HepG2 (cell line): ENCODE data around the gene MTREX. TPM values are rescaled to one million over a fixed set of nuclear protein-coding genes. Genes with fewer than 3 reads are reported as not detected.

Source experiments
- ATAC-seq: fragments of 200-7000 bp; cut with Tn5 transposase; 3 replicates; pipeline ENCODE4 v1.9.1; 2020; ENCODE audit warnings: mild to moderate bottlenecking, moderate library complexity
- BruUV-seq: library from RNA; stranded (reverse); fragments of 400-500 nt; replicated peaks from 2 replicates; lab custom pipeline; 2021; lab: Mats Ljungman, UMichigan
- CTCF ChIA-PET: fragments of 300-600 bp; formaldehyde crosslinking; extraction: SDS; loops from one replicate; lab custom pipeline; 2021; ENCODE audit warnings: low total read pairs, inconsistent platforms, low intra/inter-chr PET ratio; lab: Yijun Ruan, JAX
- POLR2A ChIA-PET: fragments of 350-600 bp; sonication (Branson Sonifier 250); formaldehyde crosslinking; loops from one replicate; lab custom pipeline; 2020; ENCODE audit warnings: antibody characterized with exemption, inconsistent platforms; lab: Yijun Ruan, JAX
- DNase-seq: peaks from one replicate; pipeline ENCODE4 v3.0.0-alpha.2; 2015; ENCODE audit warnings: low spot score
- FAIRE-seq: peaks from 3 replicates; lab custom pipeline; 2011; peaks lifted over from hg19 to GRCh38; lab: Jason Lieb, UNC
- H2AFZ ChIP-seq: one replicate; pipeline ENCODE4 v1.6.1; 2011; ENCODE audit warnings: low read length, inconsistent platforms
- H3K27ac ChIP-seq: fragments of 300-600 bp; 3 replicates; pipeline ENCODE4 v1.8.0; 2011; ENCODE audit warnings: mixed run types, mild to moderate bottlenecking, mixed read lengths, low read length, inconsistent platforms; ENCODE audit not compliant: insufficient read depth; ENCODE audit errors: extremely low read length
- H3K27me3 ChIP-seq, 2 experiments: fragments of 200-600 bp in 1 of 2; 2 replicates in 1 of 2; 3 replicates in 1 of 2; pipeline versions ENCODE4 v1.6.0 to v1.8.0; 2011; ENCODE audit warnings: low read length in 2 of 2, mild to moderate bottlenecking in 2 of 2, moderate library complexity in 2 of 2, inconsistent platforms in 1 of 2; ENCODE audit not compliant: insufficient read depth in 2 of 2, control insufficient read depth in 1 of 2
- H3K36me3 ChIP-seq, 2 experiments: fragments of 200-600 bp in 1 of 2; replicated peaks in 1 of 2; 2 replicates in 1 of 2; 3 replicates in 1 of 2; pipeline versions ENCODE4 v1.5.1 to v1.8.0; 2011; ENCODE audit warnings: low read length in 2 of 2, inconsistent platforms in 1 of 2; ENCODE audit not compliant: insufficient read depth in 2 of 2, control insufficient read depth in 1 of 2
- H3K4me1 ChIP-seq: 2 replicates; pipeline ENCODE4 v1.5.1; 2012; ENCODE audit warnings: low read length, inconsistent platforms; ENCODE audit not compliant: insufficient read depth
- H3K4me2 ChIP-seq: 2 replicates; pipeline ENCODE4 v1.6.0; 2011; ENCODE audit warnings: low read depth, low read length, inconsistent platforms
- H3K4me3 ChIP-seq, 3 experiments: fragments of 200-600 bp in 1 of 3; sonication (generic), shearing (Covaris generic) in 1 of 3; replicated peaks in 1 of 3; 2 replicates each; pipeline ENCODE4 v1.5.1; 2011 to 2016; ENCODE audit warnings: low read length in 3 of 3, inconsistent platforms in 2 of 3, low read depth in 2 of 3, mild to moderate bottlenecking in 2 of 3, control low read depth in 1 of 3, mixed read lengths in 1 of 3; ENCODE audit not compliant: insufficient read depth in 1 of 3
- H3K79me2 ChIP-seq: one replicate; pipeline ENCODE4 v1.6.1; 2011; ENCODE audit warnings: low read length, inconsistent platforms; ENCODE audit not compliant: insufficient read depth
- H3K9ac ChIP-seq: 2 replicates; pipeline ENCODE4 v1.6.0; 2011; ENCODE audit warnings: mild to moderate bottlenecking, low read depth, low read length, inconsistent platforms; ENCODE audit not compliant: insufficient read depth
- H3K9me3 ChIP-seq: 2 replicates; pipeline ENCODE4 v1.5.1; 2012; ENCODE audit warnings: mild to moderate bottlenecking, low read length
- H4K20me1 ChIP-seq: 2 replicates; pipeline ENCODE4 v1.6.0; 2011; ENCODE audit warnings: inconsistent platforms, mild to moderate bottlenecking, low read length, moderate library complexity; ENCODE audit not compliant: insufficient read depth
- ARNT2 ChIP-seq: sonication (generic); formaldehyde crosslinking; IDR thresholded peaks from 2 replicates; pipeline ENCODE4 v1.8.0; 2022; ENCODE audit warnings: mild to moderate bottlenecking, low read depth, missing genetic modification reagents, moderate library complexity
- ATF7-NPFF ChIP-seq: sonication (generic); formaldehyde crosslinking; IDR thresholded peaks from 2 replicates; pipeline ENCODE4 v1.8.1; 2023; ENCODE audit warnings: mild to moderate bottlenecking, low read depth, missing genetic modification reagents, moderate library complexity
- BRCA1 ChIP-seq: sonication (generic); formaldehyde crosslinking; IDR thresholded peaks from 2 replicates; pipeline ENCODE4 v1.4.0; 2020; ENCODE audit warnings: missing genetic modification reagents
- BRD4 ChIP-seq: sonication (generic); formaldehyde crosslinking; IDR thresholded peaks from 2 replicates; pipeline ENCODE4 v1.4.0; 2020; ENCODE audit warnings: missing genetic modification reagents
- EZH2 ChIP-seq: conservative IDR thresholded peaks from 2 replicates; pipeline ENCODE4 v1.6.1; 2012; ENCODE audit warnings: mild to moderate bottlenecking, low read depth, low read length, moderate library complexity
- IRX3 ChIP-seq: sonication (generic); formaldehyde crosslinking; IDR thresholded peaks from 2 replicates; pipeline ENCODE4 v1.8.1; 2023; ENCODE audit warnings: mild to moderate bottlenecking, low read depth, missing genetic modification reagents, borderline replicate concordance
- NCOA1 ChIP-seq: sonication (generic); formaldehyde crosslinking; IDR thresholded peaks from 2 replicates; pipeline ENCODE4 v1.9.0; 2021; ENCODE audit warnings: missing genetic modification reagents
- RBM22 ChIP-seq: fragments of 200-400 bp; formaldehyde crosslinking; optimal IDR thresholded peaks from 2 replicates; pipeline ENCODE3; 2017; ENCODE audit warnings: mild to moderate bottlenecking, low read length, moderate library complexity
- REL ChIP-seq: sonication (generic); formaldehyde crosslinking; conservative IDR thresholded peaks from 2 replicates; pipeline ENCODE4 v1.8.0; 2022; ENCODE audit warnings: mild to moderate bottlenecking, missing genetic modification reagents, moderate library complexity
- ZFP90 ChIP-seq: sonication (generic); formaldehyde crosslinking; IDR thresholded peaks from 2 replicates; pipeline ENCODE4 v1.8.0; 2022; ENCODE audit warnings: missing genetic modification reagents, mild to moderate bottlenecking, inconsistent platforms, borderline replicate concordance
- ZNF44 ChIP-seq: sonication (generic); formaldehyde crosslinking; IDR thresholded peaks from 2 replicates; pipeline ENCODE4 v1.5.1; 2020; ENCODE audit warnings: mild to moderate bottlenecking, missing genetic modification reagents
- ZNF484 ChIP-seq: sonication (generic); formaldehyde crosslinking; IDR thresholded peaks from 2 replicates; pipeline ENCODE4 v1.5.1; 2020; ENCODE audit warnings: mild to moderate bottlenecking, low read depth, missing genetic modification reagents, borderline replicate concordance
- ZNF709 ChIP-seq: sonication (generic); formaldehyde crosslinking; IDR thresholded peaks from 2 replicates; pipeline ENCODE4 v1.5.0; 2020; ENCODE audit warnings: mild to moderate bottlenecking, missing genetic modification reagents
- ZNF891 ChIP-seq: sonication (generic); formaldehyde crosslinking; IDR thresholded peaks from 2 replicates; pipeline ENCODE4 v1.5.0; 2020; ENCODE audit warnings: mild to moderate bottlenecking, missing genetic modification reagents
- WGBS: methylation state at CpG from one replicate; pipeline ENCODE4 v1.1.6; 2017; ENCODE audit warnings: low lambda C conversion rate; 5-methylcytosine and 5-hydroxymethylcytosine counted together
- in situ Hi-C: cut with HindIII; loops from 2 replicates; pipeline ENCODE4 v1.10.0; 2017; ENCODE audit warnings: low pct_unique_long_range_greater_than_20kb; ENCODE audit not compliant: extremely low pct_ligation_motif_present
- intact Hi-C: fragments of 100-400 bp; cut with micrococcal nuclease; formaldehyde crosslinking; loops from one replicate; pipeline ENCODE4 v1.10.0; 2022; ENCODE audit not compliant: unreplicated experiment
- polyA plus RNA-seq, 8 experiments: library from polyadenylated mRNA; depleted of rRNA in 3 of 8; stranded (reverse) in 7 of 8; unstranded in 1 of 8; fragments of >200 nt; fragmentation: Illumina TruSeq in 4 of 8; extraction: Trizol in 4 of 8; gene quantifications; 2 replicates each; pipeline versions ENCODE4 v1.2.1 to v1.2.3, GENCODE V29; 2011 to 2016; ENCODE audit warnings: low read depth in 4 of 8, missing spikeins in 1 of 8, mixed read lengths in 1 of 8; ENCODE audit not compliant: insufficient read depth in 1 of 8
- total RNA-seq, 5 experiments: library from RNA; depleted of rRNA; stranded (reverse); fragments of >200 nt; fragmentation: Illumina TruSeq; extraction: Trizol; gene quantifications; 2 replicates each; pipeline ENCODE4 v1.2.3, GENCODE V29; 2016; ENCODE audit warnings: low read depth in 1 of 5
- TF ChIP-seq, protein P1 (sequence below): sonication (generic); formaldehyde crosslinking; IDR thresholded peaks from 2 replicates; pipeline ENCODE4 v1.5.1; 2020; ENCODE audit warnings: mild to moderate bottlenecking, missing genetic modification reagents, borderline replicate concordance
- TF ChIP-seq, protein P2 (sequence below): sonication (generic); formaldehyde crosslinking; conservative IDR thresholded peaks from 2 replicates; pipeline ENCODE4 v1.5.0; 2020; ENCODE audit warnings: missing genetic modification reagents
- TF ChIP-seq, protein P3 (sequence below): sonication (generic); formaldehyde crosslinking; conservative IDR thresholded peaks from 2 replicates; pipeline ENCODE4 v1.8.0; 2022; ENCODE audit warnings: low read depth, missing genetic modification reagents
- TF ChIP-seq, protein P4 (sequence below): sonication (generic); formaldehyde crosslinking; IDR thresholded peaks from 2 replicates; pipeline ENCODE4 v1.4.0; 2020; ENCODE audit warnings: missing genetic modification reagents

The MTREX gene
- total and polyA plus RNA-seq, 2 of the 13 experiments (the other 11 are each of a cell fraction or from before 2014, with no cell fraction given): 16.4 to 91.5 TPM

DNA sequence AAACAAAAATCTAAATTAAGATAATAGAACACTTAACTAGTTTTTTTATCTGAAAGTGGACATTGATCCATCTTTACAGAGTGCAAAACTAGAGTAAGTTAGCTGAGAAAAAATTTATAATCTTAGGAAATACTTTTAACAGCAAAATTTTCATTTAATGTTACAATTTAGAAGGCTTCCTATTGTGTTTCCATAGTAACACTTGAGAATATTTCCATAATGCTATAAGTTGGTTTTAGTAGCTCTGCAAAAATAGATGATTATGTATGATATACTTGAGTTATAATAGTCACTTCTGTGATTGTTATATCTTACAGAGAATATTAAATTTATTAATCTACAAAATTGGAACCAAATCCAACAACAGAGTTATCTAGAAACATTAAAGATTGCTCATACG is 78.6 kb downstream of the MTREX start:
- no TSS peak for BruUV-seq
- peaks cover 3 to 45% of the 10 kb centered on the region in 2 experiments for H3K36me3 ChIP-seq
- no peaks in the 10 kb centered on the region for H4K20me1 ChIP-seq
- H3K9me3 ChIP-seq: peaks cover 5% of the 10 kb centered on the region
- no peaks in the 10 kb centered on the region for H3K27me3 ChIP-seq
- no peak for ATAC-seq
- no peak overlapping the region for H3K27ac ChIP-seq
- H3K9ac ChIP-seq: no peak overlapping the region
- in situ Hi-C loops: no loop called here
- no peak for FAIRE-seq
- H3K4me2 ChIP-seq: no peak overlapping the region
- no peak for DNase-seq
- no peak overlapping the region for H3K4me3 ChIP-seq
- ChIA-PET POLR2A (no interaction called here), CTCF (no interaction called here)
- no peak overlapping the region for H2AFZ ChIP-seq
- peaks cover 5% of the 10 kb centered on the region for H3K4me1 ChIP-seq
- intact Hi-C loops: no loop called here
- H3K79me2 ChIP-seq: no peaks in the 10 kb centered on the region
- WGBS: 100% methylated on average over 1 of the region's 1 CpG
- TF ChIP-seq ZNF44 (no peak), BRCA1 (CRISPR knock-in tag) (no peak), IRX3 (CRISPR knock-in tag) (no peak), ZFP90 (CRISPR knock-in tag) (no peak), ARNT2 (CRISPR knock-in tag) (no peak), ZNF891 (CRISPR knock-in tag) (no peak), ZNF709 (no peak), NCOA1 (CRISPR knock-in tag) (no peak), ATF7-NPFF (CRISPR knock-in tag) (no peak), BRD4 (CRISPR knock-in tag) (no peak), ZNF484 (CRISPR knock-in tag) (no peak), EZH2 (no peak), REL (no peak), RBM22 (no peak)
- TF ChIP-seq, protein P1, sequence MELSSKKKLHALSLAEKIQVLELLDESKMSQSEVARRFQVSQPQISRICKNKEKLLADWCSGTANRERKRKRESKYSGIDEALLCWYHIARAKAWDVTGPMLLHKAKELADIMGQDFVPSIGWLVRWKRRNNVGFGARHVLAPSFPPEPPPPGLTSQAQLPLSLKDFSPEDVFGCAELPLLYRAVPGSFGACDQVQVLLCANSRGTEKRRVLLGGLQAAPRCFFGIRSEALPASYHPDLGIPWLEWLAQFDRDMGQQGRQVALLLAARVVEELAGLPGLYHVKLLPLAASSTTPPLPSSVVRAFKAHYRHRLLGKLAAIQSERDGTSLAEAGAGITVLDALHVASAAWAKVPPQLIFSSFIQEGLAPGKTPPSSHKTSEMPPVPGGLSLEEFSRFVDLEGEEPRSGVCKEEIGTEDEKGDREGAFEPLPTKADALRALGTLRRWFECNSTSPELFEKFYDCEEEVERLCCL (CRISPR knock-in tag): no peak
- TF ChIP-seq, protein P2, sequence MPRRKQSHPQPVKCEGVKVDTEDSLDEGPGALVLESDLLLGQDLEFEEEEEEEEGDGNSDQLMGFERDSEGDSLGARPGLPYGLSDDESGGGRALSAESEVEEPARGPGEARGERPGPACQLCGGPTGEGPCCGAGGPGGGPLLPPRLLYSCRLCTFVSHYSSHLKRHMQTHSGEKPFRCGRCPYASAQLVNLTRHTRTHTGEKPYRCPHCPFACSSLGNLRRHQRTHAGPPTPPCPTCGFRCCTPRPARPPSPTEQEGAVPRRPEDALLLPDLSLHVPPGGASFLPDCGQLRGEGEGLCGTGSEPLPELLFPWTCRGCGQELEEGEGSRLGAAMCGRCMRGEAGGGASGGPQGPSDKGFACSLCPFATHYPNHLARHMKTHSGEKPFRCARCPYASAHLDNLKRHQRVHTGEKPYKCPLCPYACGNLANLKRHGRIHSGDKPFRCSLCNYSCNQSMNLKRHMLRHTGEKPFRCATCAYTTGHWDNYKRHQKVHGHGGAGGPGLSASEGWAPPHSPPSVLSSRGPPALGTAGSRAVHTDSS (CRISPR knock-in tag): no peak
- TF ChIP-seq, protein P3, sequence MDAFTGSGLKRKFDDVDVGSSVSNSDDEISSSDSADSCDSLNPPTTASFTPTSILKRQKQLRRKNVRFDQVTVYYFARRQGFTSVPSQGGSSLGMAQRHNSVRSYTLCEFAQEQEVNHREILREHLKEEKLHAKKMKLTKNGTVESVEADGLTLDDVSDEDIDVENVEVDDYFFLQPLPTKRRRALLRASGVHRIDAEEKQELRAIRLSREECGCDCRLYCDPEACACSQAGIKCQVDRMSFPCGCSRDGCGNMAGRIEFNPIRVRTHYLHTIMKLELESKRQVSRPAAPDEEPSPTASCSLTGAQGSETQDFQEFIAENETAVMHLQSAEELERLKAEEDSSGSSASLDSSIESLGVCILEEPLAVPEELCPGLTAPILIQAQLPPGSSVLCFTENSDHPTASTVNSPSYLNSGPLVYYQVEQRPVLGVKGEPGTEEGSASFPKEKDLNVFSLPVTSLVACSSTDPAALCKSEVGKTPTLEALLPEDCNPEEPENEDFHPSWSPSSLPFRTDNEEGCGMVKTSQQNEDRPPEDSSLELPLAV (CRISPR knock-in tag): no peak
- TF ChIP-seq, protein P4, sequence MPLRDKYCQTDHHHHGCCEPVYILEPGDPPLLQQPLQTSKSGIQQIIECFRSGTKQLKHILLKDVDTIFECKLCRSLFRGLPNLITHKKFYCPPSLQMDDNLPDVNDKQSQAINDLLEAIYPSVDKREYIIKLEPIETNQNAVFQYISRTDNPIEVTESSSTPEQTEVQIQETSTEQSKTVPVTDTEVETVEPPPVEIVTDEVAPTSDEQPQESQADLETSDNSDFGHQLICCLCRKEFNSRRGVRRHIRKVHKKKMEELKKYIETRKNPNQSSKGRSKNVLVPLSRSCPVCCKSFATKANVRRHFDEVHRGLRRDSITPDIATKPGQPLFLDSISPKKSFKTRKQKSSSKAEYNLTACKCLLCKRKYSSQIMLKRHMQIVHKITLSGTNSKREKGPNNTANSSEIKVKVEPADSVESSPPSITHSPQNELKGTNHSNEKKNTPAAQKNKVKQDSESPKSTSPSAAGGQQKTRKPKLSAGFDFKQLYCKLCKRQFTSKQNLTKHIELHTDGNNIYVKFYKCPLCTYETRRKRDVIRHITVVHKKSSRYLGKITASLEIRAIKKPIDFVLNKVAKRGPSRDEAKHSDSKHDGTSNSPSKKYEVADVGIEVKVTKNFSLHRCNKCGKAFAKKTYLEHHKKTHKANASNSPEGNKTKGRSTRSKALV (CRISPR knock-in tag): no peak
